Stimulated activated CD8-positive, alpha-beta memory T cell treated with anti-CD3 and anti-CD28 coated beads, Interleukin-4, amount 100 ng/mL, for 4 hours (primary cell): ENCODE results near the gene C17orf107.
"Not testable (repeated sequence)": the region's sequence is repeated elsewhere in the genome, so short reads cannot be mapped to it uniquely, and the experiment has no call there.

Source experiments
- DNase-seq, 2 donors: peaks; one replicate each; pipeline ENCODE4 v3.0.0-alpha.2; 2020; ENCODE audit warnings: low read depth in 2 of 2, low spot score in 1 of 2

The C17orf107 gene

DNA sequence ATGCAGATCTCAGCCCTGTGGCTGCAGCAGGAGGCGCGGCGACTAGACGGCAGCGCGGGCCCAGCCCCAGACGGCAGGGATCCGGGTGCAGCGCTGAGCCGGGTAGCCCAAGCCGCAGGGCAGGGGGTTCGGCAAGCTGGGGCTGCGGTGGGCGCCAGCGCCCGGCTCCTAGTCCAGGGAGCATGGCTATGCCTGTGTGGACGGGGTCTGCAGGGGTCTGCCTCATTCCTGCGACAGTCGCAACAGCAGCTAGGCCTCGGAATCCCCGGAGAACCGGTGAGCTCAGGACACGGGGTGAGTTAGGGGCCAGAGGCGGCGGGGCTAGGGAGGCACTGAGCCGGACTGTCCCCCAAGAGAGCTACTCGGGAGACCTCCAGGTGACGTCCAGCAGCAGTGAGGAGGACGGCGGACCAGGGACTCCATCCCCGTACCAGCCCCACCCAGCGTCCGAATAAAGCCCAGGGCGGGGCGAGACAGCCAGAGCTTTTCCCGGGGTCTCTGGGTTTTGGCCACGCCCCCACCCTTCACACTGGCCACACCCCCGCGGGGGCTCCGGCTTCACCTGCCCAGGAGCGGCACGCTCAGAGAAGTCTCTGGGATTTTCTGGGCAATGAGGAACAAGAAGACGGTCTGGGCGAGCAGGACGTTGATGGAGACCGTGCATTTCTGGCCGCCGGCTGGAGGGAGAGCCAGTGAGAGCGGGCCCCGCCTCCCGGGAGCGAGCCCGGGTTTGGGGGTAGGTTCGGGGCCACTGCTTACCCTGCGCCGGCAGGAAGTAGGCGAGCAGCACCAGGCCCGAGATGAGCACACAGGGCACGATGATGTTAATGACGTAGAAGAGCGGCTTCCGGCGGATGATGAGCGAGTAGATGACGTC lies 1.1 kb downstream of the C17orf107 start:
- DNase-seq = peak in 1 of 2 donors; percentile 24

- DNase-seq = no peak
Measured at GRCh38 chr17:4901108-4901647, 1.8 kb downstream of the C17orf107 start.

GRCh38 chr17:4901648-4902344 lies 2.5 kb downstream of the C17orf107 start:
- DNase-seq = no peak

- no peak for DNase-seq
Measured at GRCh38 chr17:4902540-4902939, 3.2 kb downstream of the C17orf107 start.

DNA sequence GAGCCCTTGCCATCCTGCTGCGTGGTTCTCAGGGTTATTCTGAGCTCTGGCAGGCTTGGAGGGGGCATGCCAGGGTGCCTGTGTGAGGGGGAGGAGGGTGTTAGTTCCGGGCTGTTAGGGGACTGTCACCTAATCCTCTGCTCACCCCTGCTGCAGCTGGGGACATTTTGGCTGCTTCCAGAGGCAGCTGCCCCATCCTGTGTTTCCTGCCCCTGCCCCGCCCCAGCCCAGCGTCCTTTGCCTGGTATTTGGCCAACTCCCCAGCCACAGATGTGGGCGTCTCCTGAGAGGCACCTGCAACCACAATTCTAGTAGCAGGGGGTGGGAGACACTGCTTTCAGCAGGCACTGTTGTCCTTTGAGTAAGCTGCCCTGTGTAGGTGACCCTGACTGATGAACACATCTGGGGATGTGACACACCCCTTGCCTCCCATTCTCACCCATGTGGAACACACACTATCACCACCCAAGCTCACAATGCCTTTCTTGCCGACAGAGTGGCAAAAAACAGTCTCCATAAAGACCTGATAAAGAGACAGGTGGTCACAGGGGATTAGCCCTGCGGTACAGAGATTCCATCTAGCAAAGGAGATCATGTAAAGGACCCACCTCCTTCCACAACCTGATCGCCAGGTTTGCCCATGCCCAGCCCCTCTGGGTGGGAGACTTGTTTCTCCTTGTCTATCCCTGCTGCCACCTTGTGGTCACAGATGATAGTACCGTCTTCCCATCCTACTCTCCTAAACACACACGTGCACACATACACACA lies 3.9 kb downstream of the C17orf107 start, which contains the start of gene CHRNE:
TSS of gene CHRNE (minus strand) at position 48 of the 768 bp plus-strand sequence. CDS start at position 13, 35 bp downstream.
- peak; percentile 51 to 64 for DNase-seq

GRCh38 chr17:4906642-4907041 lies 7.3 kb downstream of the C17orf107 start:
- DNase-seq = not testable (repeated sequence)

GRCh38 chr17:4908301-4908700 lies 9.0 kb downstream of the C17orf107 start:
- DNase-seq = no peak

- DNase-seq = peak in 1 of 2 donors; percentile 58
Measured at GRCh38 chr17:4908711-4909496, 9.6 kb downstream of the C17orf107 start.

GRCh38 chr17:4913994-4914393 lies 14.7 kb downstream of the C17orf107 start:
- no peak for DNase-seq

DNA sequence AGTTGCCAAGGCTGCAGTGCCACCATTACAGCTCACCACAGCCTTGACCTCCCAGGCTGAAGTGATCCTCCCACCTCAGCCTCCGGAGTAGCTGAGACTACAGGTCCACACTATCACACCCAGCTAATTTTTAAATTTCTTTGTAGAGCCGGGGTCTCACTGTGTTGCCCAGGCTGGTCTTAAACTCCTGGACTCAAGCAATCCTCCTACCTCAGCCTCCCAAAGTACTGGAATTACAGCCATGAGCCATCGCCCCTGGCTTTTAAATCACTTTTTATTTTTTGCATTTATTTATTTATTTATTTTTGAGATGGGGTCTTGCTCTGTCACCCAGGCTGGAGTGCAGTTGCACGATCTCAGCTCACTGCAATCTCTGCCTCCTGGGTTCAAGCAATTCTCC lies 15.2 kb downstream of the C17orf107 start:
- DNase-seq = not testable (repeated sequence)

- no peak for DNase-seq
Measured at GRCh38 chr17:4919511-4920047, 20.2 kb downstream of the C17orf107 start.

- DNase-seq = no peak
Measured at GRCh38 chr17:4920351-4921048, 21.2 kb downstream of the C17orf107 start.

- DNase-seq = no peak
Measured at GRCh38 chr17:4921320-4921719, 22.0 kb downstream of the C17orf107 start.

- DNase-seq = not testable (repeated sequence)
Measured at GRCh38 chr17:4926577-4927335, 27.4 kb downstream of the C17orf107 start.

- no peak for DNase-seq
Measured at GRCh38 chr17:4928881-4929280, 29.5 kb downstream of the C17orf107 start.

GRCh38 chr17:4931963-4932362 lies 32.6 kb downstream of the C17orf107 start, which contains the start of gene GP1BA:
GP1BA (plus strand) TSS chr17:4932277; CDS start chr17:4932605, 328 bp downstream.
- DNase-seq = no peak

DNA sequence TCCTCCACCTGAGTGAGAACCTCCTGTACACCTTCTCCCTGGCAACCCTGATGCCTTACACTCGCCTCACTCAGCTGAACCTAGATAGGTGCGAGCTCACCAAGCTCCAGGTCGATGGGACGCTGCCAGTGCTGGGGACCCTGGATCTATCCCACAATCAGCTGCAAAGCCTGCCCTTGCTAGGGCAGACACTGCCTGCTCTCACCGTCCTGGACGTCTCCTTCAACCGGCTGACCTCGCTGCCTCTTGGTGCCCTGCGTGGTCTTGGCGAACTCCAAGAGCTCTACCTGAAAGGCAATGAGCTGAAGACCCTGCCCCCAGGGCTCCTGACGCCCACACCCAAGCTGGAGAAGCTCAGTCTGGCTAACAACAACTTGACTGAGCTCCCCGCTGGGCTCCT lies 33.4 kb downstream of the C17orf107 start:
- no peak for DNase-seq

DNA sequence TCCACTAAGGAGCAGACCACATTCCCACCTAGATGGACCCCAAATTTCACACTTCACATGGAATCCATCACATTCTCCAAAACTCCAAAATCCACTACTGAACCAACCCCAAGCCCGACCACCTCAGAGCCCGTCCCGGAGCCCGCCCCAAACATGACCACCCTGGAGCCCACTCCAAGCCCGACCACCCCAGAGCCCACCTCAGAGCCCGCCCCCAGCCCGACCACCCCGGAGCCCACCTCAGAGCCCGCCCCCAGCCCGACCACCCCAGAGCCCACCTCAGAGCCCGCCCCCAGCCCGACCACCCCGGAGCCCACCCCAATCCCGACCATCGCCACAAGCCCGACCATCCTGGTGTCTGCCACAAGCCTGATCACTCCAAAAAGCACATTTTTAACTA lies 34.3 kb downstream of the C17orf107 start:
- no peak for DNase-seq
